C4-2B (cell line): ENCODE results near the gene ETV6.

ENCODE experiments used
- CTCF ChIP-seq: fragments of 450-650 bp; conservative IDR thresholded peaks from 2 replicates; pipeline ENCODE4 v1.5.1; 2017; ENCODE audit warnings: mild to moderate bottlenecking
- ZFX ChIP-seq: fragments of 450-650 bp; IDR thresholded peaks from 2 replicates; pipeline ENCODE4 v1.6.1; 2017

- TF ChIP-seq CTCF, result no peak
- no peak for TF ChIP-seq ZFX
These were observed 118.9 kb downstream of the ETV6 start for GRCh38 chr12:11768233-11768965.
